OCI-LY1 (cell line): ENCODE measurements around the gene BPIFB6.

Source experiments
- H2AFZ ChIP-seq: fragments of 200-600 bp; sonication (generic), shearing (Covaris generic); 2 replicates; pipeline ENCODE4 v1.6.0; 2014; ENCODE audit warnings: antibody characterized with exemption, mild to moderate bottlenecking, low read length
- H3F3A ChIP-seq: fragments of 200-600 bp; sonication (generic), shearing (Covaris generic); 2 replicates; pipeline ENCODE4 v1.6.0; 2014; ENCODE audit warnings: mild to moderate bottlenecking, antibody characterized with exemption, low read length, moderate library complexity; ENCODE audit not compliant: insufficient read depth
- H3K27ac ChIP-seq: fragments of 200-600 bp; sonication (generic); 2 replicates; pipeline ENCODE4 v1.5.1; 2014; ENCODE audit warnings: low read length, mixed run types, mild to moderate bottlenecking, low read depth; ENCODE audit not compliant: poor library complexity, severe bottlenecking
- H3K27me3 ChIP-seq: fragments of 200-600 bp; sonication (generic); 2 replicates; pipeline ENCODE4 v1.6.0; 2014; ENCODE audit warnings: antibody characterized with exemption, mild to moderate bottlenecking, low read length, moderate library complexity; ENCODE audit not compliant: insufficient read depth
- H3K36me3 ChIP-seq: fragments of 200-600 bp; sonication (generic); 2 replicates; pipeline ENCODE4 v1.6.1; 2014; ENCODE audit warnings: mild to moderate bottlenecking, antibody characterized with exemption, low read length, moderate library complexity, mixed read lengths; ENCODE audit not compliant: insufficient read depth
- H3K4me1 ChIP-seq: fragments of 200-600 bp; sonication (generic); 2 replicates; pipeline ENCODE4 v1.5.1; 2014; ENCODE audit warnings: mild to moderate bottlenecking, low read length, moderate library complexity; ENCODE audit not compliant: insufficient read depth, severe bottlenecking
- H3K4me2 ChIP-seq: fragments of 200-600 bp; sonication (generic), shearing (Covaris generic); 2 replicates; pipeline ENCODE4 v1.6.1; 2014; ENCODE audit warnings: low read length
- H3K4me3 ChIP-seq: fragments of 200-600 bp; sonication (generic); 2 replicates; pipeline ENCODE4 v1.5.1; 2014; ENCODE audit warnings: low read length, low read depth, mild to moderate bottlenecking, mixed read lengths; ENCODE audit not compliant: poor library complexity, severe bottlenecking
- H3K79me2 ChIP-seq: fragments of 200-600 bp; shearing (Covaris generic); 2 replicates; pipeline ENCODE4 v1.6.1; 2016; ENCODE audit warnings: mixed run types, low read length, mixed read lengths; ENCODE audit not compliant: insufficient read depth
- H3K9ac ChIP-seq: fragments of 200-600 bp; sonication (generic), shearing (Covaris generic); 2 replicates; pipeline ENCODE4 v1.6.1; 2014; ENCODE audit warnings: mild to moderate bottlenecking, low read length, mixed read lengths
- H3K9me2 ChIP-seq: fragments of 200-600 bp; sonication (generic), shearing (Covaris generic); 2 replicates; pipeline ENCODE4 v1.6.1; 2014; ENCODE audit warnings: low read depth, mild to moderate bottlenecking, low read length, mixed read lengths
- H3K9me3 ChIP-seq: fragments of 200-600 bp; shearing (Covaris generic); 2 replicates; pipeline ENCODE4 v1.6.1; 2014; ENCODE audit warnings: low read length, mixed read lengths
- H4K20me1 ChIP-seq: fragments of 200-600 bp; sonication (generic), shearing (Covaris generic); 2 replicates; pipeline ENCODE4 v1.6.0; 2016; ENCODE audit warnings: mild to moderate bottlenecking, low read length; ENCODE audit not compliant: insufficient read depth
- EZH2 ChIP-seq: fragments of 200-600 bp; sonication (generic), shearing (Covaris generic); IDR thresholded peaks from 2 replicates; pipeline ENCODE4 v1.8.0; 2017; ENCODE audit warnings: borderline replicate concordance, mixed run types, mild to moderate bottlenecking, antibody characterized with exemption, low read length, moderate library complexity, mixed read lengths
- TF ChIP-seq, protein P1 (sequence below): fragments of 200-600 bp; sonication (generic), shearing (Covaris generic); IDR thresholded peaks from 2 replicates; pipeline ENCODE4 v1.5.1; 2017; ENCODE audit warnings: mild to moderate bottlenecking, antibody characterized with exemption, low read length, moderate library complexity, mixed read lengths

Gene BPIFB6

DNA sequence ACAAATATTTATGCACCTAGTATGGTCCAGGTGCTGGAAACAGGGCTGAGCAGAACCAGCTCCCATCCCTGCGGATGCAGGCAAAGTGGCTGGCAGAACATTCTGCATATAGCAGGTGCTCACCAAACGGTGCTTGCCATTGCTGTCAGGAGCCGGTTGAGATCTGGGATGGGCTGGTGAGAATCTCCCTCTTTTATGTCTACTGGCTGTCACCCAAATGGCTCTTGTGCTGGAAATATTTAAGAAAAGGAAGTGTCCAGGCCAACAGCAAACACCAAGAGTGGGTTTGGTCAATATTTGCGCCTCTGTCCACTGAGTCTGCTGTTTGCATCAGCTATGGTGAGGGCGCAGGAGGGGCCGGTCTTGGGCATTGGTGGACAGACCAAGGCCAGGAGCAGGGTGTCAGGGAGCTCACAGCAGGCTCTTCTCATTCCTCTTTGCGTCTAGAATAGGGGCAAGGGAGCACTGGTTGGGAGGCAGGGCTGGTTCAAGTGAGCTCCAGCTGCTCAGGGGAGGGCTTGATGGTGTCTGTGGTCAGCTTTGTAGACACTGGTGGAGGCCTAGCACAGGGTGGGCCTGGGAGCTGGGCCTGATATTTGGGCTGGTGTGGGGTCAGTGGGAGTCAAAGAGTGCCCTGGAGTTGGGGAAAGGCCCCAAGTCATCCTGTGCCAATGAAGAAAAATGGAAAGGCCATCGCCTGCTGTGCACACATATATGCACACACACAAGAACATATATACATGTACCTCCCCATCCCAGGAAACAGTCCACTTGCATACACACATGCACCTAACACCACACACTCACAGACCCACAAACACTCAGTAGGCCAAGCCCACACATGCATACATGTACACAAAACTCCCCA lies 25.3 kb upstream of the BPIFB6 start:
- Histone ChIP-seq H4K20me1 (no peaks in the 10 kb centered on the region), H3K79me2 (no peaks in the 10 kb centered on the region), H3K4me3 (no peak overlapping the region), H3K9me3 (no peaks in the 10 kb centered on the region), H3K27ac (no peak overlapping the region), H2AFZ (no peak overlapping the region), H3F3A (no peaks in the 10 kb centered on the region), H3K4me1 (no peaks in the 10 kb centered on the region), H3K36me3 (no peaks in the 10 kb centered on the region), H3K4me2 (no peak overlapping the region), H3K9ac (no peak overlapping the region), H3K9me2 (no peaks in the 10 kb centered on the region), H3K27me3 (no peaks in the 10 kb centered on the region; the same call in 1 of the 2 replicates)
- TF ChIP-seq, protein P1, sequence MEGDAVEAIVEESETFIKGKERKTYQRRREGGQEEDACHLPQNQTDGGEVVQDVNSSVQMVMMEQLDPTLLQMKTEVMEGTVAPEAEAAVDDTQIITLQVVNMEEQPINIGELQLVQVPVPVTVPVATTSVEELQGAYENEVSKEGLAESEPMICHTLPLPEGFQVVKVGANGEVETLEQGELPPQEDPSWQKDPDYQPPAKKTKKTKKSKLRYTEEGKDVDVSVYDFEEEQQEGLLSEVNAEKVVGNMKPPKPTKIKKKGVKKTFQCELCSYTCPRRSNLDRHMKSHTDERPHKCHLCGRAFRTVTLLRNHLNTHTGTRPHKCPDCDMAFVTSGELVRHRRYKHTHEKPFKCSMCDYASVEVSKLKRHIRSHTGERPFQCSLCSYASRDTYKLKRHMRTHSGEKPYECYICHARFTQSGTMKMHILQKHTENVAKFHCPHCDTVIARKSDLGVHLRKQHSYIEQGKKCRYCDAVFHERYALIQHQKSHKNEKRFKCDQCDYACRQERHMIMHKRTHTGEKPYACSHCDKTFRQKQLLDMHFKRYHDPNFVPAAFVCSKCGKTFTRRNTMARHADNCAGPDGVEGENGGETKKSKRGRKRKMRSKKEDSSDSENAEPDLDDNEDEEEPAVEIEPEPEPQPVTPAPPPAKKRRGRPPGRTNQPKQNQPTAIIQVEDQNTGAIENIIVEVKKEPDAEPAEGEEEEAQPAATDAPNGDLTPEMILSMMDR = no peak
- TF ChIP-seq EZH2 = no peak

DNA sequence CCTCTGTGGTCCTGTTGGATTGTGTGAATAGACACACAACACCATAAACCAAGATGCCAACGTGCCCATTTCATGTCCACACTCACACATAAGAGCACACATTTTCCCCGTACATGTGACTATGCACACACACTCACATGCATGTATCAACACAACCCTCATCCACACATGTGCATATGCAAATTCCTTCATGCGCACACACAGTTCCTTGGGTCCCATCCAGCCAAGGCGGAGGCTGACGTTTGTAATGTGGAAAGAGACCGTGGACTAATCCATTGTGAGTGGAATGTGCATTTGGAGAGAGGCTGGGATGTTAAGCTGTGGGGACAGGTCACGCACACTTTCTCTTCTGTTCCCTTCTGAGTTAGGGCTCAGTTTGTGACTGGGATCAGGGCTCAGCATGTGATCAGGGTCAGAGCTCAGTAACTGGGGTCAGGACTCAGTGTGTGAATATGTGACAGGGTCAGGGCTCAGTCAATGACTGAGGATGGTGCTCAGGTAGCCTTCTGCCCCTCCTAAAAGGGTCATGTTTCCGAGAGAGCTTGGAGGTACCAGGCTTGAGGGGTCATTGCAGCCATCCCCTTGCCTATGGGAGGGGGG lies 24.6 kb upstream of the BPIFB6 start:
- Histone ChIP-seq H2AFZ (no peak overlapping the region), H4K20me1 (no peaks in the 10 kb centered on the region), H3F3A (no peaks in the 10 kb centered on the region), H3K4me1 (no peaks in the 10 kb centered on the region), H3K36me3 (no peaks in the 10 kb centered on the region), H3K9me2 (no peaks in the 10 kb centered on the region), H3K4me2 (no peak overlapping the region), H3K79me2 (no peaks in the 10 kb centered on the region), H3K27me3 (no peaks in the 10 kb centered on the region; the same call in 1 of the 2 replicates), H3K27ac (no peak overlapping the region), H3K9ac (no peak overlapping the region), H3K4me3 (no peak overlapping the region), H3K9me3 (no peaks in the 10 kb centered on the region)
- TF ChIP-seq EZH2 = no peak
- TF ChIP-seq, protein P1 = no peak

DNA sequence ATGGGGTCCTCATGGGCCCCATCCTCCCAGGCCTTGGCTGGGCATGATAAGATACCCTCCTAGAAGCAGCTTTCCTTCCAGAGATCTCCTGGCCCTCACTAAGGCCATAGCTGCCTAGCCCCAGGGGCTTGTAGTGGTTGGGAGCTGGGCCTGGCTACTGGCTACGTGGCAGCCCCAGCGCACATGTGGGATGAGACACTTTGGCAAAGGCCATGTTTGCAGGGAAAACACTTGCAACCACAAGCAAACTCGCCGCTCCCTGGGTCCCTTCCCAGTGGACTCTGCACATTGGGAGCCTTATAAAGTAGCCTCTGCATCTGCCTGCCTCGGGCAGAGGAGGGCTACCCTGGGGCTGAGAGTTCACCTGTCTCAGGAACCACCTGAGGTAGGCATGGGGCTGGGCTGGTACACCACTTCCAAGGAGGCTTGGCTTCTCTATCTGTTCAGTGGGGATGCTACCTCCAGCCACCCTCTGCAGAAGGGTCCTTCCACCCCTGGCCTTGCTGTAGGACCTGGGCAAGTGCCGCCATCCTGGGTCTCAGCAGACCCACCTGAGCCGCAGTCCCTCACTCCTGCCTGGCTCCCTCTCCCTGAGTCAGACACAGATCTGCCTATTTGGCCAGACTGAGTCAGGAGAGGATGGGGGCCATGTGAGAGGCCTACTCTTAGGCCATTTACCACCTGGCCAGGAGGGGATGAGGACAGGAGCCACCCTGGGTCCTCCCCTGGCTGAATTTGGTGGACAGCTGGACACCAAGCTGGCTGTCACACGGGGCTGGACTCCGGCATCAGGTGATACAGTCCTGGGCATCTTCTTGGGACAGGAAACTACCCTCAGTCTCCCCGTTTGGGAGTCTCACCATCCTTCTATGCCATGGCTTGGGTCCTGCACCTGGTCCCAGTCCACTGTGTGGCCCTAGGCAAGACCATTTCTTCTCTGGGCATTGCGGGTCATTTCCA lies 23.8 kb upstream of the BPIFB6 start, which contains the start of gene BPIFB2:
Gene BPIFB2, plus strand, starts transcription at position 329 of the 960 bp plus-strand sequence. CDS start 871 bp downstream, outside the sequence.
- H3K9ac ChIP-seq = no peak within 1 kb of the TSS
- no peaks in the 10 kb centered on the region for H3K4me1 ChIP-seq
- no peaks in the 10 kb centered on the region for H3K9me2 ChIP-seq
- H3K36me3 ChIP-seq = no peaks in the 10 kb centered on the region
- H3K27ac ChIP-seq = no peak within 1 kb of the TSS
- H4K20me1 ChIP-seq = no peaks in the 10 kb centered on the region
- no peak within 1 kb of the TSS for H3K4me2 ChIP-seq
- no peaks in the 10 kb centered on the region; the same call in 1 of the 2 replicates for H3K27me3 ChIP-seq
- H2AFZ ChIP-seq = no peak within 1 kb of the TSS
- no peak for TF ChIP-seq EZH2
- TF ChIP-seq, protein P1 = no peak
- no peak within 1 kb of the TSS for H3K4me3 ChIP-seq
- no peaks in the 10 kb centered on the region for H3F3A ChIP-seq
- no peaks in the 10 kb centered on the region for H3K9me3 ChIP-seq
- no peaks in the 10 kb centered on the region for H3K79me2 ChIP-seq
